Measurements from ENCODE around the gene FAM171A1. TPM values are rescaled to one million over a fixed set of nuclear protein-coding genes. Genes with fewer than 3 reads are reported as not detected.
"Not testable (repeated sequence)": the region's sequence is repeated elsewhere in the genome, so short reads cannot be mapped to it uniquely, and the experiment has no call there.

FAM171A1 gene
- total RNA-seq, 1 donor from 2014 or later: 8.3 TPM

GRCh38 chr10:15302188-15302956, 68.7 kb downstream of the FAM171A1 start:
- peak; percentile 17 for DNase-seq (ENCODE audit: low spot score)
- intact Hi-C loops (cut with DNase I): not testable (repeated sequence)

- no peak for DNase-seq (ENCODE audit: low spot score)
- intact Hi-C loops (cut with DNase I): no loop called here
These were observed 70.4 kb downstream of the FAM171A1 start for GRCh38 chr10:15300697-15301096.

GRCh38 chr10:15300145-15300544, 70.9 kb downstream of the FAM171A1 start:
- DNase-seq (ENCODE audit: low spot score): peak; percentile 17
- intact Hi-C loops (cut with DNase I): no loop called here

GRCh38 chr10:15296701-15297100, 74.4 kb downstream of the FAM171A1 start:
- intact Hi-C loops (cut with DNase I): no loop called here
- no peak for DNase-seq (ENCODE audit: low spot score)

GRCh38 chr10:15295537-15296325, 75.4 kb downstream of the FAM171A1 start:
- no peak for DNase-seq (ENCODE audit: low spot score)
- intact Hi-C loops (cut with DNase I): no loop called here

- no peak for DNase-seq (ENCODE audit: low spot score)
- intact Hi-C loops (cut with DNase I): no loop called here
These were observed 76.9 kb downstream of the FAM171A1 start for GRCh38 chr10:15293862-15294842.

GRCh38 chr10:15290671-15291070, 80.4 kb downstream of the FAM171A1 start:
- DNase-seq (ENCODE audit: low spot score): no peak
- intact Hi-C loops (cut with DNase I): no loop called here

GRCh38 chr10:15290150-15290549, 80.9 kb downstream of the FAM171A1 start:
- intact Hi-C loops (cut with DNase I): no loop called here
- DNase-seq (ENCODE audit: low spot score): no peak

GRCh38 chr10:15280974-15281373, 90.1 kb downstream of the FAM171A1 start:
- no peak for DNase-seq (ENCODE audit: low spot score)
- intact Hi-C loops (cut with DNase I): no loop called here

GRCh38 chr10:15280462-15280861, 90.6 kb downstream of the FAM171A1 start:
- intact Hi-C loops (cut with DNase I): no loop called here
- DNase-seq (ENCODE audit: low spot score): no peak

GRCh38 chr10:15279236-15279635, 91.9 kb downstream of the FAM171A1 start:
- DNase-seq (ENCODE audit: low spot score): no peak
- intact Hi-C loops (cut with DNase I): no loop called here

- intact Hi-C loops (cut with DNase I): no loop called here
- no peak for DNase-seq (ENCODE audit: low spot score)
These were observed 92.3 kb downstream of the FAM171A1 start for GRCh38 chr10:15278786-15279185.

- DNase-seq (ENCODE audit: low spot score); intact Hi-C loops (cut with DNase I): not testable (repeated sequence)
These were observed 95.0 kb downstream of the FAM171A1 start for GRCh38 chr10:15276039-15276438.

GRCh38 chr10:15269838-15270237, 101.3 kb downstream of the FAM171A1 start:
- DNase-seq (ENCODE audit: low spot score); intact Hi-C loops (cut with DNase I): not testable (repeated sequence)

GRCh38 chr10:15267496-15267895, 103.6 kb downstream of the FAM171A1 start:
- DNase-seq (ENCODE audit: low spot score): no peak
- intact Hi-C loops (cut with DNase I): no loop called here

GRCh38 chr10:15266117-15266516, 105.0 kb downstream of the FAM171A1 start:
- no peak for DNase-seq (ENCODE audit: low spot score)
- intact Hi-C loops (cut with DNase I): no loop called here

GRCh38 chr10:15265558-15265957, 105.5 kb downstream of the FAM171A1 start:
- intact Hi-C loops (cut with DNase I): no loop called here
- no peak for DNase-seq (ENCODE audit: low spot score)

GRCh38 chr10:15265056-15265455, 106.0 kb downstream of the FAM171A1 start:
- intact Hi-C loops (cut with DNase I): no loop called here
- DNase-seq (ENCODE audit: low spot score): no peak

GRCh38 chr10:15263657-15264323, 107.3 kb downstream of the FAM171A1 start:
- no peak for DNase-seq (ENCODE audit: low spot score)
- intact Hi-C loops (cut with DNase I): loop anchor here (5.0 kb wide), 1 partner anchor 109 kb away; the partner anchor contains the start of gene FAM171A1
